HG02763 (cell line): ENCODE measurements around the gene GRM8.
A peak's percentile ranks its signal among the peaks of the same experiment; 100 is the strongest.

Source experiments
- ATAC-seq: cut with Tn5 transposase; IDR thresholded peaks from one replicate; pipeline ENCODE4 v1.9.1; 2021; ENCODE audit warnings: mild to moderate bottlenecking, moderate library complexity; ENCODE audit not compliant: unreplicated experiment

Gene GRM8

GRCh38 chr7:127035203-127035849 lies 217.4 kb downstream of the GRM8 start:
- ATAC-seq, result no peak

GRCh38 chr7:127034186-127034806 lies 218.4 kb downstream of the GRM8 start:
- no peak for ATAC-seq

GRCh38 chr7:127029823-127030222 lies 222.9 kb downstream of the GRM8 start:
- ATAC-seq, result no peak

GRCh38 chr7:127021857-127022256 lies 230.9 kb downstream of the GRM8 start:
- no peak for ATAC-seq

- ATAC-seq, result no peak
Observed at GRCh38 chr7:127021019-127021738, 231.6 kb downstream of the GRM8 start.

- ATAC-seq, result no peak
Observed at GRCh38 chr7:127018889-127019288, 233.9 kb downstream of the GRM8 start.

GRCh38 chr7:127017196-127017595 lies 235.5 kb downstream of the GRM8 start:
- no peak for ATAC-seq

GRCh38 chr7:127000725-127001124 lies 252.0 kb downstream of the GRM8 start:
- ATAC-seq, result no peak

- ATAC-seq, result no peak
Observed at GRCh38 chr7:126996659-126997058, 256.1 kb downstream of the GRM8 start.

- no peak for ATAC-seq
Observed at GRCh38 chr7:126993626-126994213, 259.0 kb downstream of the GRM8 start.

- ATAC-seq, result no peak
Observed at GRCh38 chr7:126988022-126988421, 264.7 kb downstream of the GRM8 start.

- no peak for ATAC-seq
Observed at GRCh38 chr7:126979722-126980121, 273.0 kb downstream of the GRM8 start.

- no peak for ATAC-seq
Observed at GRCh38 chr7:126978865-126979264, 273.9 kb downstream of the GRM8 start.

- ATAC-seq, result no peak
Observed at GRCh38 chr7:126973066-126973465, 279.7 kb downstream of the GRM8 start.

GRCh38 chr7:126972571-126972970 lies 280.2 kb downstream of the GRM8 start:
- no peak for ATAC-seq

GRCh38 chr7:126959649-126960048 lies 293.1 kb downstream of the GRM8 start:
- ATAC-seq, result no peak

GRCh38 chr7:126958367-126958766 lies 294.4 kb downstream of the GRM8 start:
- no peak for ATAC-seq

GRCh38 chr7:126957443-126957842 lies 295.3 kb downstream of the GRM8 start:
- ATAC-seq, result no peak

- no peak for ATAC-seq
Observed at GRCh38 chr7:126953461-126953860, 299.3 kb downstream of the GRM8 start.

- peak; percentile 72 for ATAC-seq
Observed at GRCh38 chr7:126948664-126949063, 304.1 kb downstream of the GRM8 start.

GRCh38 chr7:126940723-126941307 lies 311.9 kb downstream of the GRM8 start:
- ATAC-seq, result no peak
